HCT116 (cell line): ENCODE results near the gene PCDH19. TPM values are rescaled to one million over a fixed set of nuclear protein-coding genes. Genes with fewer than 3 reads are reported as not detected.

Source experiments
- ATAC-seq: fragments of 200-7000 bp; cut with Tn5 transposase; 2 replicates; pipeline ENCODE4 v1.9.1; 2020; ENCODE audit warnings: mild to moderate bottlenecking, moderate library complexity
- BruUV-seq: library from RNA; stranded (reverse); fragments of 400-500 nt; replicated peaks from 2 replicates; lab custom pipeline; 2021; lab: Mats Ljungman, UMichigan
- CTCF ChIA-PET: fragments of 300-600 bp; sonication (Branson Sonifier 250); formaldehyde crosslinking; loops from one replicate; lab custom pipeline; 2021; ENCODE audit warnings: antibody characterized with exemption; lab: Charles Lee
- POLR2A ChIA-PET: fragments of 300-600, 350-600 bp; sonication (Branson Sonifier 250); formaldehyde crosslinking; loops from one replicate; lab custom pipeline; 2021; ENCODE audit warnings: antibody characterized with exemption; lab: Charles Lee
- RAD21 ChIA-PET, 2 experiments: fragments of 300-600 bp; sonication (Branson Sonifier 250); formaldehyde crosslinking; loops; one replicate each; lab custom pipeline; 2023; ENCODE audit warnings: low total read pairs in 2 of 2; ENCODE audit not compliant: uncharacterized antibody in 2 of 2, unreplicated experiment in 2 of 2, low non-redundant PET in 1 of 2; lab: Charles Lee
- DNase-seq: peaks from one replicate; pipeline ENCODE4 v3.0.0-alpha.2; 2010; ENCODE audit warnings: low read depth, low spot score
- H2AFZ ChIP-seq: fragments of 200-600 bp; shearing (Covaris generic), sonication (generic); 2 replicates; pipeline ENCODE4 v1.6.1; 2017; ENCODE audit warnings: low read depth, mixed run types, mixed read lengths, antibody characterized with exemption, low read length; ENCODE audit not compliant: poor library complexity, severe bottlenecking
- H3K27ac ChIP-seq: 2 replicates; pipeline ENCODE4 v1.5.1; 2012; ENCODE audit warnings: low read depth, low read length
- H3K27me3 ChIP-seq: fragments of 200-600 bp; sonication (generic); 2 replicates; pipeline ENCODE4 v1.6.1; 2016; ENCODE audit warnings: mixed run types, low read length, mixed read lengths; ENCODE audit not compliant: insufficient read depth
- H3K36me3 ChIP-seq, 2 experiments: fragments of 200-500 bp in 1 of 2; fragments of 200-600 bp in 1 of 2; sonication (Bioruptor generic) in 1 of 2; sonication (generic) in 1 of 2; 2 replicates each; pipeline versions ENCODE4 v1.5.1 to v1.6.1; 2014 to 2016; ENCODE audit warnings: low read length in 2 of 2, inconsistent platforms in 1 of 2, mixed read lengths in 1 of 2, mixed run types in 1 of 2; ENCODE audit not compliant: insufficient read depth in 2 of 2, control insufficient read depth in 1 of 2
- H3K4me1 ChIP-seq, 2 experiments: fragments of 200-600 bp in 1 of 2; sonication (generic) in 1 of 2; 2 replicates each; pipeline versions ENCODE4 v1.5.1 to v1.6.1; 2012 to 2017; ENCODE audit warnings: low read length in 2 of 2, inconsistent platforms in 1 of 2, mild to moderate bottlenecking in 1 of 2, mixed read lengths in 1 of 2, mixed run types in 1 of 2, moderate library complexity in 1 of 2; ENCODE audit not compliant: insufficient read depth in 2 of 2, control insufficient read depth in 1 of 2
- H3K4me2 ChIP-seq: fragments of 200-600 bp; sonication (generic); 2 replicates; pipeline ENCODE4 v1.6.1; 2017; ENCODE audit warnings: mixed run types, low read length, mixed read lengths
- H3K4me3 ChIP-seq, 2 experiments: fragments of 200-600 bp in 1 of 2; sonication (generic) in 1 of 2; replicated peaks in 1 of 2; 2 replicates each; pipeline ENCODE4 v1.5.1; 2011 to 2016; ENCODE audit warnings: low read length in 2 of 2, control low read depth in 1 of 2, low read depth in 1 of 2, mild to moderate bottlenecking in 1 of 2, mixed read lengths in 1 of 2, mixed run types in 1 of 2
- H3K79me2 ChIP-seq: fragments of 200-600 bp; sonication (generic); 2 replicates; pipeline ENCODE4 v1.6.1; 2017; ENCODE audit warnings: mild to moderate bottlenecking, mixed run types, low read length, moderate library complexity, mixed read lengths; ENCODE audit not compliant: insufficient read depth
- H3K9ac ChIP-seq: fragments of 200-600 bp; sonication (generic); 2 replicates; pipeline ENCODE4 v1.6.1; 2016; ENCODE audit warnings: low read length, mixed read lengths
- H3K9me2 ChIP-seq: fragments of 200-600 bp; sonication (generic), shearing (Covaris generic); 2 replicates; pipeline ENCODE4 v1.6.1; 2017; ENCODE audit warnings: mixed run types, mild to moderate bottlenecking, moderate library complexity; ENCODE audit not compliant: insufficient read depth
- H3K9me3 ChIP-seq, 2 experiments: fragments of 200-500 bp in 1 of 2; fragments of 200-600 bp in 1 of 2; sonication (Bioruptor generic) in 1 of 2; sonication (generic) in 1 of 2; 2 replicates each; pipeline ENCODE4 v1.6.1; 2014 to 2017; ENCODE audit warnings: low read length in 2 of 2, mixed read lengths in 2 of 2, inconsistent platforms in 1 of 2, low read depth in 1 of 2, mild to moderate bottlenecking in 1 of 2, mixed run types in 1 of 2, moderate library complexity in 1 of 2; ENCODE audit not compliant: control insufficient read depth in 1 of 2, insufficient read depth in 1 of 2
- H4K20me1 ChIP-seq: fragments of 200-600 bp; sonication (generic), shearing (Covaris generic); 2 replicates; pipeline ENCODE4 v1.6.1; 2017; ENCODE audit warnings: mixed run types, mild to moderate bottlenecking, moderate library complexity; ENCODE audit not compliant: insufficient read depth
- CBX3 ChIP-seq: IDR thresholded peaks from 2 replicates; pipeline ENCODE4 v1.6.1; 2012; ENCODE audit warnings: low read depth
- CEBPB ChIP-seq: IDR thresholded peaks from 2 replicates; pipeline ENCODE4 v1.6.1; 2012; ENCODE audit warnings: low read depth
- CTCF ChIP-seq, 3 experiments: fragments of 200-600 bp in 1 of 3; sonication (generic) in 1 of 3; IDR thresholded peaks in 2 of 3; conservative IDR thresholded peaks in 1 of 3; 2 replicates each; pipeline ENCODE4 v1.5.1; 2012 to 2017; ENCODE audit warnings: low read depth in 2 of 3, low read length in 2 of 3, antibody characterized with exemption in 1 of 3, borderline replicate concordance in 1 of 3, control low read depth in 1 of 3, mild to moderate bottlenecking in 1 of 3, mixed read lengths in 1 of 3, mixed run types in 1 of 3, moderate library complexity in 1 of 3; ENCODE audit not compliant: insufficient read depth in 1 of 3
- EGR1 ChIP-seq: IDR thresholded peaks from 2 replicates; pipeline ENCODE4 v1.6.1; 2012; ENCODE audit warnings: low read depth
- EZH2phosphoT487 ChIP-seq: fragments of 200-600 bp; IDR thresholded peaks from 2 replicates; pipeline ENCODE4 v1.6.1; 2018; ENCODE audit warnings: antibody characterized with exemption, borderline replicate concordance
- FOSL1 ChIP-seq: IDR thresholded peaks from 2 replicates; pipeline ENCODE4 v1.6.1; 2012; ENCODE audit warnings: low read depth
- JUND ChIP-seq: IDR thresholded peaks from 2 replicates; pipeline ENCODE4 v1.6.1; 2012
- POLR2A ChIP-seq: IDR thresholded peaks from 2 replicates; pipeline ENCODE4 v1.7.0; 2011; ENCODE audit warnings: borderline replicate concordance; ENCODE audit not compliant: insufficient read depth, insufficient read length; ENCODE audit errors: extremely low read depth
- POLR2AphosphoS5 ChIP-seq: IDR thresholded peaks from 2 replicates; pipeline ENCODE4 v1.6.1; 2011; ENCODE audit warnings: mild to moderate bottlenecking, low read depth, low read length, moderate library complexity
- RAD21 ChIP-seq: IDR thresholded peaks from 2 replicates; pipeline ENCODE4 v1.6.1; 2012; ENCODE audit warnings: low read depth, mild to moderate bottlenecking
- SIN3A ChIP-seq: IDR thresholded peaks from 2 replicates; pipeline ENCODE4 v1.6.1; 2012; ENCODE audit warnings: low read depth
- SP1 ChIP-seq: IDR thresholded peaks from 2 replicates; pipeline ENCODE4 v1.6.1; 2012; ENCODE audit warnings: low read depth
- TCF7L2 ChIP-seq: IDR thresholded peaks from 2 replicates; pipeline ENCODE4 v1.7.0; 2011; ENCODE audit warnings: borderline replicate concordance, inconsistent platforms; ENCODE audit not compliant: insufficient read depth, insufficient read length; ENCODE audit errors: extremely low read depth
- YY1 ChIP-seq: IDR thresholded peaks from 2 replicates; pipeline ENCODE4 v1.6.1; 2011; ENCODE audit warnings: low read length, low read depth, moderate library complexity, mild to moderate bottlenecking; ENCODE audit not compliant: insufficient replicate concordance; ENCODE audit errors: extremely low read depth
- ZFX ChIP-seq: fragments of 450-650 bp; IDR thresholded peaks from 2 replicates; pipeline ENCODE4 v1.6.1; 2017
- ZNF274 ChIP-seq: fragments of 200-500 bp; sonication (Bioruptor generic); IDR thresholded peaks from 2 replicates; pipeline ENCODE4 v1.6.1; 2014; ENCODE audit warnings: mild to moderate bottlenecking, low read depth, low read length, inconsistent platforms
- intact Hi-C: fragments of 100-400 bp; cut with micrococcal nuclease; formaldehyde crosslinking; loops from 2 replicates; pipeline ENCODE4 v1.10.0; 2022
- total RNA-seq: library from RNA; stranded (reverse); gene quantifications from one replicate; pipeline ENCODE4 v1.2.1, GENCODE V29; 2021; ENCODE audit not compliant: unreplicated experiment
- TF ChIP-seq, protein P1 (sequence below): IDR thresholded peaks from 2 replicates; pipeline ENCODE4 v1.6.1; 2012
- TF ChIP-seq, protein P2 (sequence below): IDR thresholded peaks from 2 replicates; pipeline ENCODE4 v1.6.1; 2012

PCDH19 gene
- total RNA-seq, 1 experiment from 2014 or later: 0.32 TPM

- H2AFZ ChIP-seq: no peak overlapping the region
- H3K9ac ChIP-seq: no peak overlapping the region
- DNase-seq (no peak), ATAC-seq (no peak)
- no peak overlapping the region for H3K27ac ChIP-seq
- H3K4me1 ChIP-seq: no peaks in the 10 kb centered on the region
- no peaks in the 10 kb centered on the region for H4K20me1 ChIP-seq
- BruUV-seq: no TSS peak
- intact Hi-C loops: no loop called here
- H3K79me2 ChIP-seq: no peaks in the 10 kb centered on the region
- H3K9me2 ChIP-seq: no peaks in the 10 kb centered on the region
- H3K4me2 ChIP-seq: no peak overlapping the region
- CTCF ChIA-PET: no interaction called here
- TF ChIP-seq CEBPB (no peak), RAD21 (no peak), CBX3 (no peak), POLR2AphosphoS5 (no peak), ZFX (no peak), SP1 (no peak), JUND (no peak), CTCF (IDR thresholded peaks at IDR 0.05 in 2 of 3, conservative IDR thresholded peaks at IDR 0.05 in 1 of 3; ENCODE audit: borderline replicate concordance in 1 of 3, insufficient read depth in 1 of 3, low read depth in 2 of 3, low read length in 2 of 3) (no peak), FOSL1 (no peak)
- RAD21 ChIA-PET: no interaction called here
- POLR2A ChIA-PET: no interaction called here
- no peak overlapping the region for H3K4me3 ChIP-seq
- no peaks in the 10 kb centered on the region for H3K27me3 ChIP-seq
- H3K9me3 ChIP-seq: no peaks in the 10 kb centered on the region
- H3K36me3 ChIP-seq: no peaks in the 10 kb centered on the region
Observed at GRCh38 chrX:100328351-100328750, 81.7 kb downstream of the PCDH19 start.

GRCh38 chrX:100319716-100320115 lies 90.4 kb downstream of the PCDH19 start:
- Histone ChIP-seq H4K20me1 (no peaks in the 10 kb centered on the region), H3K9me3 (no peaks in the 10 kb centered on the region), H3K79me2 (no peaks in the 10 kb centered on the region), H3K27ac (no peak overlapping the region), H3K36me3 (no peaks in the 10 kb centered on the region), H3K27me3 (no peaks in the 10 kb centered on the region), H3K4me2 (no peak overlapping the region), H2AFZ (no peak overlapping the region), H3K4me3 (no peak overlapping the region), H3K4me1 (no peaks in the 10 kb centered on the region), H3K9me2 (no peaks in the 10 kb centered on the region), H3K9ac (no peak overlapping the region)
- DNase-seq (no peak), ATAC-seq (no peak)
- POLR2A ChIA-PET: no interaction called here
- CTCF ChIA-PET: no interaction called here
- RAD21 ChIA-PET: no interaction called here
- intact Hi-C loops: no loop called here
- BruUV-seq: no TSS peak
- no peak for TF ChIP-seq SIN3A
- no peak for TF ChIP-seq ZFX
- TF ChIP-seq TCF7L2: no peak
- TF ChIP-seq, protein P1, sequence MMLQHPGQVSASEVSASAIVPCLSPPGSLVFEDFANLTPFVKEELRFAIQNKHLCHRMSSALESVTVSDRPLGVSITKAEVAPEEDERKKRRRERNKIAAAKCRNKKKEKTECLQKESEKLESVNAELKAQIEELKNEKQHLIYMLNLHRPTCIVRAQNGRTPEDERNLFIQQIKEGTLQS: no peak
- TF ChIP-seq EZH2phosphoT487: no peak
- TF ChIP-seq POLR2A: no peak
- no peak for TF ChIP-seq CTCF (IDR thresholded peaks at IDR 0.05 in 2 of 3, conservative IDR thresholded peaks at IDR 0.05 in 1 of 3; ENCODE audit: borderline replicate concordance in 1 of 3, insufficient read depth in 1 of 3, low read depth in 2 of 3, low read length in 2 of 3)
- TF ChIP-seq ZNF274: no peak
- no peak for TF ChIP-seq CEBPB
- no peak for TF ChIP-seq POLR2AphosphoS5
- TF ChIP-seq RAD21: no peak
- TF ChIP-seq YY1: no peak
- TF ChIP-seq, protein P2, sequence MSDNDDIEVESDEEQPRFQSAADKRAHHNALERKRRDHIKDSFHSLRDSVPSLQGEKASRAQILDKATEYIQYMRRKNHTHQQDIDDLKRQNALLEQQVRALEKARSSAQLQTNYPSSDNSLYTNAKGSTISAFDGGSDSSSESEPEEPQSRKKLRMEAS: no peak
- TF ChIP-seq EGR1: no peak
- TF ChIP-seq JUND: no peak
